DMS 273 treated with DMSO at 0.1 percent for 48 hours (cell line): ENCODE results near the gene FCN2.
"Not testable (repeated sequence)": the region's sequence is repeated elsewhere in the genome, so short reads cannot be mapped to it uniquely, and the experiment has no call there.

Experiments
- DNase-seq: peaks from one replicate; lab custom pipeline; 2025; lab: John Stamatoyannopoulos, UW

Gene FCN2

DNA sequence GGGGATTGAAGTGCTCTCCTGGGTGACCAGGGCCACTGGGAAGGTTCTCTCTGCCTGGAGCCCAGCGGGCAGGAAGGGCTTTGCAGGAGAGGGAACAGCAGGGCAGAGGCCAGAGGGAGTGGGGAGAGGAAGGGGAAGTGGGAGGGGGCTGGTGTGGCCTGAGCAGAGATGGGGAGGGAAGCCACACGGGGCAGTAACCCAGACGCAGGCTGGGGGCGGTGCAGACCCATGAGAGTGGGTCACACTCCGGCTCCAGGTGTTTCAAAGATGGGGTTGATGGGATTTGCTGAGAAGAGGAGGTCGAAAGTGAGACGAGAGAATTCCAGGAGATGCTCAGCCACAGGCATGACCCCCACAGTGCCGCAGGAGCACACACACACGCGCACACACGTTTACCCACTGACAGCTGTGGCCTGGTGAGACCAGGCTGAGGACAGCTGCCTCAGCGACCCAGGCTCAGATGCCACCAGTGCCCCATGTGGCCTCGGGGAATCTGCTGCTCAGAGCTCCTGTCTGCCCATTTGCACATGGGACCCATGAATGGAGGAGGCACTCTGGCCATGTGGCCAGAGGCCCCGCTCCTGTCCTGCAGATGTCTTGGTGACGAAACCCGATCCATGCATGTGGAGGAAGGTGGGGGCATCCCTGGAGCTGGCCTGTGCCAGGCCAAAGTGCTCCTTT is 32.7 kb upstream of the FCN2 start:
- no peak for DNase-seq

DNA sequence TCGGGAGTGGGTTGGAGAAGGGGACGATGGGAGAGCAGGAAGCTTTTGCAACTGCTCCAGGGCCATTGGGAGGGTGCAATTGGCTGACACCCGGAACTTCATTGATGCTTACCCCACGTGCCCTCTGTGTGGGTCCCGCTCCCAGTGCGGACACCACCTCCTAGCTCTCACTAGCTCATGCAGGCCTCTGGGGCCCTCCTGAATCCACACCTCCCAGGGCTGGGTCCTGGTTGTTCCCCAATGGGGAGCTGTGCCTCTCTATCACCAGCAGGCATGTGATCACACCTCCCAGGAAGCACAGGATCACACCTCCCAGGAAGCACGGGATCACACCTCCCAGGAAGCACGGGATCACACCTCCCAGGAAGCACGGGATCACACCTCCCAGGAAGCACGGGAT is 32.1 kb upstream of the FCN2 start:
- DNase-seq: no peak

DNA sequence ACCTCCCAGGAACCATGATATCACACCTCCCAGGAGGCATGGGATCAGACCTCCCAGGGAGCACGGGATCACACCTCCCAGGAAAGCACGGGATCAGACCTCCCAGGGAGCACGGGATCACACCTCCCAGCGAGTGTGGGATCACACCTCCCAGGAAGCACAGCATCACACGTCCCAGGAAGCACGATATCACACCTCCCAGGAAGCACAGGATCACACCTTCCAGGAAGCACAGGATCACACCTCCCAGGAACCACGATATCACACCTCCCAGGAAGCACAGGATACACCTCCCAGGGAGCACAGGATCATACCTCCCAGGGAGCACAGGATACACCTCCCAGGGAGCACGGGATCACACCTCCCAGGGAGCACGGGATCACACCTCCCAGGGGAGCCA is 30.0 kb upstream of the FCN2 start:
- DNase-seq: no peak

DNA sequence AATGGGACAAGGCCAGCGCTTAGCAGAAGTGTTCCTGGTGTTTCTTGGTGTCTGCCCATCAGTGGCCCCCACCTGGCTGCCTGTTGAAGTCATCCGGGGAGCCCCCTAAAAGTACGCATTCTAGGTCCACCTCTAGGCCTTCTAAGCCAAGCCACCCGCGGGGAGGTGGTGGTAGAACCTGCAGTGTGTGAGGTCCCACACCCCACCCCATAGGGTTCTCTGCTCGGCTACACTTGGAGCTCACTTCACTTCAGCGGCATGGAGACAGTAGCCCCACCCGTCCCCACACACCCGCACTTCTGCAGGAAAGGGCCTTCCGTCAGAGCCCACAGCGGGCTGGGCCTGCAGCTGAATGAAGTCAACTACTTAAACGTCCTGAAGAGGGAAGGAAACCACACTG is 29.6 kb upstream of the FCN2 start:
- no peak for DNase-seq

DNA sequence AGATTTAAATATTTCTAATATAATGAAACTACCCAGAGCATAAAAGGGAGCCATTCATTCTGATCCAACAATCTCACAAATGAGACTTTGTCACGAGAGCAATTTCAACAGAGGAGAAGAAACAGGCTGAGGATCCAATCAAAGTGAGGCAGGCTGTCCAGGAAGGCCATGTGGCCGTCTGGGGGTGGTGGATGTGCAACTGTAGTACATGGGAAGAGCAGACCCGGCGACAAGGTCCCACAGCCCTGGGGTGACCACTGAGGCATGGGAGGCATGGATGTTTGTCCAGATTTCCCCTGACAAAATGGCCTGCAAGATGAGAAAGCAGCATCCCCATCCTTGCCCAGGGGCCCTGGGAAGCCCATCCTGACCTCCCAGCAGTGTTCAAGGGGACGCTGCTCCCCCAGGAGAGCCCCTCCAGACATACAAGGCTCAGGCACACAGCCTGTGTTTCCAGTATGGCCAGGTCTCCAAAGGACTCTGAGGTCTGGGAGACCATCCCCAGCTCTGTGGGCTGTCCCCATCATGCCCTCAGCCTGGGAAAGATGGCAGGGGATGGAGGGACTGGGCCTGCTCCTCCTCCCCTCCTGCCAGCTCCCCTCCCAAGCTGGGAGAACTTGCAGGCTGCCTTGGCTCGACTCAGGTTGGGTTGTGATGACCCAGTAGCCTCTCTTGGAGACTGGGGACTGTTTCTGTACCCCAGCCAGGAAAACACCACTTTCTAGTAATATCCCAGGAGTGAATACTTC is 27.5 kb upstream of the FCN2 start:
- DNase-seq: no peak

DNA sequence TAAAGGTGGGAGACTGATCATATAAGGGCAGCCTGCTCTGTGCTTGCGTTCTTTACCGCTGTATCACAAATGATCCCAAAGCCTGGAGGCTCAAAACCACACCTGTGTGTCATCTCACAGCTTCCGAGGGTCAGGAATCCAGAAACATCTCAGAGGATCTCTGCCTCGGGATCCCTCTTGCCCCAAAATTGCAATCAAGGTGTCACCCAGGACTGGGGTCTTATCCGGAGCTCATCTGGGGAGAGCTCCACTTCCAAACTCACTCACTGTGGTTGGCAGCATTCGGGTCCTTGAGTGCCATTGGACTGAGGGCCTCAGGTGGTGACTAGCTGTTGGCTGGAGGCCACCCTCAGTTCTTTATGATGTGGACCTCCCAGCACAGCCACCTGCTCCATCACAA is 26.7 kb upstream of the FCN2 start:
- DNase-seq: no peak

DNA sequence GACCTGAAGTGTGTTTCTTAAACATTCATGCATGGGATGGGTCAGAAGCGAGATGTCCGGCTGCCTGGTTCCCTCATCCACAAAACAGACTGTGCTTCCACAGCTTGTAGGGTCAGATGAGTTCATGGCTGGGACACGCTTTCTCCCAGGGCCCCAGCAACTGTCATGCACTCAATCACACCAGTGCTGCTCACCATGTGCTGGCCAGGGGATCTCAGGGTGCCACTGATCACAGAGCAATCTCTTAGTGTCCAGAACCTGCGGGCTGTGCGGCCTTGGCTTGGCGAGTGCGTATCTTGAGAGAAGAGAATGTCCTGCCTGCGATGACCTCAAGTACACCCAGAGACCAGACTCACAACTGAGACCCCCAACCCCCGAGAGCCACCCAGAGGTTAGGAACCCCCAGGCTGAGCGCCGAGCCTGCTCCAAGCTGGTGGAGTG is 26.0 kb upstream of the FCN2 start:
- DNase-seq: no peak

DNA sequence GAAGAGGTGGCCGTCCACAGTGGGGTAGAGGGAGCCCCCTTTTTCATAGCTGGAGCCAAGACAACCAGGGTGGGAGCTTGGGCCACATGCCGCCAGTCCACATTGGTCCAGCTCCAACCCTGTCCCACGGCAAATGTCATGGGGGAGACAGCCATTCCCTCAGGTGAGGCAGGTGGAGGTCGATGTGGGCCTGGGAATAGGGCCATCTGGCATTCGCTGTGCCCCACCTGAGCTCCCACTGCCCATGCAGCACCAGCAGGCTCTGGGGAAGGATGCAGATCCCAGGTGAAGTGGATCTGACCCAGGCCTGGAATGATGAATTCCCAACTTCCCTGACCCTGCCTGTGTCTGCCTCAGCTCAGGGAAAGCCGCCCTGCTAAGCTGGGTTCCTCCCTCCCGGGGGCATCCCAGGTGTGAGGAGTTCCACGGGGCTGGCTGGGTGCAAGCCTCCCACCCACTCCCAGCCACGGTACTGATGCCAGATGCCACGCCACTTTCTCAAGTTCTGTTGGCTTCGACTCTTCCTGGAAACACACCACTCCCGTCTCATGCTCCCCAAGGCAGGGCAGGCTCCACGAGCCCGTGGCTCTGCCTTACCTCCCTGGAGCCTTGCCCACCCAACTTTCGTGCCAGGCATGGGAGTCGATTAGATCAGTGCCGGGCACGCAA is 25.2 kb upstream of the FCN2 start:
- DNase-seq: no peak

DNA sequence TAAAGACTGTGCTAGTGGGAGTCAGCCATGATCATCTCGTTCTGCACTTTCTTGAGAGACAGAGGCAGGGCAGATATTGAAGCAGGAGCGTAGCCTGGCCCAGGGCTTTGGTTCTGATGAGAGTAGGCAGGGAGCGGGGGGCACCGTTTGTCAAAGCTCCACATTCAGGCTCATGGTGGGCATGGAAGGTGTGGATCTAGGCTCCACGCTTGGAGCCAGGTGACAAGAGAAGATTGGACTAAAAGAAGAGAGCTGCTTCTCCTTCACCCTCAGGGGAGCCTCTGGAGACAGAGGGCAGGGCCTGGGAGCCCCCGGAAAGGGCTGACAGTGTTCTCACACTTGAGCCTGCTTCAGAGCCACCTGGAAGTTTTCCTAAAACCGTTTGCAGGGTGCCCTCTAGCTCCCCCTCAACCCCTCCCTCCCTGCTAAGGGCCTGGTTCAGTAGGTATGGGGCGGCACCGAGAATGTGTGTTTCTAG is 24.7 kb upstream of the FCN2 start:
- no peak for DNase-seq

DNA sequence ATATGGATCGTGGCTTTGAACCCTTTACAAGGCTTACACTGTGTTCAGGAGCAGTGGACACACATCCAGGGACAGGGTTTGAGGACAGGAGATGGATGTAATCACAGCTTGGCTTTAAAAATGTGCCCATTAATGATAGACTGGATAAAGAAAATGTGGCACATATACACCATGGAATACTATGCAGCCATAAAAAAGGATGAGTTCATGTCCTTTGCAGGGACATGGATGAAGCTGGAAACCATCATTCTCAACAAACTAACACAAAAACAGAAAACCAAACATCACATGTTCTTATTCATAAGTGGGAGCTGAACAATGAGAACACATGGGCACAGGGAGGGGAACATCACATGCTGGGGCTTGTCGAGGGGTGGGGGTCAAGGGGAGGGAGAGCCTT is 23.2 kb upstream of the FCN2 start:
- not testable (repeated sequence) for DNase-seq

DNA sequence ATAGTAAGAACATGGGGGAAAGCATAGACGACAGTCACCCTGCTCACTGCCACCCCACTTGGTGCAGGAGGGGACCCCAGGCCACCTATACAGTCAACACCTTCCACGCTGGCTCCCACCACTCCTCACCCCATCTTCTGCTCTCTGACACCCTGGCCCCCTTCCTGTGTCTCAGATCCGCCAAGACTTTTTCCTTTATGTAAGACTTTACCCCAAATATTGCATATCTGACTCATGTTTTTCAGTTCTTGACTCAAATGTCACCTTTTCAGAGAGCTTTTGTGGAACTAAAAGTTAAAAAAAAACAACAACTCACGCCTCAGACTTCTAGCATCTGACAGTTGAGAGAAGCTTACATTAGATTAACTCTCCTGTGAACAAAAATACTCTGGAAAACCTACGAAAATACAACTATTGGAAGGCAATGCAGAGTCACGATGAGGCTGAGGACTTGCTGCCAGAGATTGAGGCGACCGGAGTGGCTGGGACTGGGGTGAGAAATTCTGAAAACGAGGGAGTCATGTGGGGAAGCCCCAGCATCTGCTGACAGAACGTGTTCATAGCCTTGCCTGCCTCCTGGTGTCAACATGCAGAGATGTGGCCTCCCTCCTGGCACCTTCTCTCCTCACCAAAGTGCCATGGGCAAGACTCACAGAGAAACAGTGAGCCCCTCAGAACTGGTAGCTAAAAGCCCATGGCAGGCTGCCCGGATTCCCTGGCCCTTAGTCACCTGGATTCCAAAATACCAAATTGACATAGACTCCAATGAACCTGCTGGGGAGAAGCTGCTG is 22.4 kb upstream of the FCN2 start:
- no peak for DNase-seq

DNA sequence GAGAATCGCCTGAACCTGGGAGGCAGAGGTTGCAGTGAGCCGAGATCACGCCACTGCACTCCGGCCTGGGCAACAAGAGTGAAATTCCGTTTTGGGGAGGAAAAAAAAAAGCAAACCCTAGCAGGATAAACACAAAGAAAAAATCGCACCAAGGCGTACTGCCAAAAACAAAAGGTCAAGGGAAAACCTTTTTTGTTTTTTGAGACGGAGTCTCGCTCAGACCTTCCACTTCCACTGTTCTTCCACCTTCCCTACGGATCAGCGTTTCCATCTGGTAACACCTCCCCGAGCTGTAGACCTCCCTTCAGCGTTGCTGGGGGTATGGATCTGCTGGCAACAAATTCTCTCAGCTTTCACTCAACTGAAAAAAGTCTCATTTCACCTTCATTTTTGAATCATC is 20.1 kb upstream of the FCN2 start:
- DNase-seq: no peak

DNA sequence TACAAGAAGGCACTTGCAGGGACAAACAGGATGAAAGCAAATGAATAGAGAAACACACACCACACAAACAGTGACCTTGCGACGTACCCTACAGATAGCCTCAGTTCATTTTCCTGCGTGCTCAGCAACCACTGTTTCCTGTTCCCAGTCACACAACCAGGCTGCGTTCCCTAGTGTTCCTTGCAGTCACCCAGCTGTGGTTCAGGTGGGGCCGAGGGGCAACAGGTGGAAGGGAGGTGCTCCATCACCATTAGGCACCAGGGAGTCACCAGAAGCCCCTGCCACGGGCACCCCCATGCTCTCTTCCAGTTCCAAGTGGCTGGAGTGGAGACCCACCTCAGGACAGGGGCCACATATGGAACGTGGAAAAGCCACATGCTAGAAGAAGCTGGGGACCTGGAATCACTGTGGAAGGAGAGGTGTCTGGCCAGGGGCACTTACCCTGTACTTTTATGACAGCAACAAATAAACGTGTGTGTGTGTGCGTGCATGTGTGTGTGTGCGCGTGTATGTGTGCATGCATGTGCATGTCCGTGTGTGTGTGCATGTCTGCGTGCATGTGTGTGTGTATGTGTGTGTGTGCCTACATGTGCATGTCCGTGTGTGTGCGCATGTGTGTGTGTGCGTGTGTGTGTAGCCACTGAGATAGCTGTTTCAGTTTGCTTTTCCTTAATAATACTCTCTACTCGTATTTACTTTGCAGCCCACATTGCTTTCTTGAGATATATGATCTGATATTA is 18.8 kb upstream of the FCN2 start:
- no peak for DNase-seq

DNA sequence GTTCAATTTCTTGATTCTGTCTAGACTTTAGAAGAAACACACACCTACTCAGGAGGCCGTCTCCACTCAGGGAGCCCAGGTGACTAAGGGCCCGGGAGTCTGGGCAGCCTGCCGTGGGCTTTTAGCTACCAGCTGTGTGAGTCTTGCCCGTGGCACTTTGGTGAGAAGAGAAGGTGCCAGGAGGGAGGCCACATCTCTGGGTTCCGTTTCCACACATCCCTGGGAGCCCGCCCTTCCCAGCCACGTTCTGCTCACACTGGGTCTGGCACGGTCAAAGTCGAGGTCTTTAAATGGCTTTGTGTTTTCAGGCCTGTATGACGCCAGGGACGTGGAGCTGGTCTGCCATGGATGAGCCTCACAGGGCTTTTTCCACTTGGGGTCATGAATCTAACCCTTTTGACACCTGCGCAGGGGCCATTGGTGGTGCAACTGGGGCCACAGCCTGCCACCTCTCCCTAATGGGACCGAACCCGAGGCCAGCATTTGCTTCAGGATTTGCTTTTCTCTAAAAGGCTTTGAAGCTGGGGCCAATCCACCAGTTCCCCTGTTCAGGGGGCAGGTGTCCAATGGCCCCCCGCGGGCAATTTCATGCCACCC is 17.2 kb upstream of the FCN2 start:
- DNase-seq: peak; percentile 8

DNA sequence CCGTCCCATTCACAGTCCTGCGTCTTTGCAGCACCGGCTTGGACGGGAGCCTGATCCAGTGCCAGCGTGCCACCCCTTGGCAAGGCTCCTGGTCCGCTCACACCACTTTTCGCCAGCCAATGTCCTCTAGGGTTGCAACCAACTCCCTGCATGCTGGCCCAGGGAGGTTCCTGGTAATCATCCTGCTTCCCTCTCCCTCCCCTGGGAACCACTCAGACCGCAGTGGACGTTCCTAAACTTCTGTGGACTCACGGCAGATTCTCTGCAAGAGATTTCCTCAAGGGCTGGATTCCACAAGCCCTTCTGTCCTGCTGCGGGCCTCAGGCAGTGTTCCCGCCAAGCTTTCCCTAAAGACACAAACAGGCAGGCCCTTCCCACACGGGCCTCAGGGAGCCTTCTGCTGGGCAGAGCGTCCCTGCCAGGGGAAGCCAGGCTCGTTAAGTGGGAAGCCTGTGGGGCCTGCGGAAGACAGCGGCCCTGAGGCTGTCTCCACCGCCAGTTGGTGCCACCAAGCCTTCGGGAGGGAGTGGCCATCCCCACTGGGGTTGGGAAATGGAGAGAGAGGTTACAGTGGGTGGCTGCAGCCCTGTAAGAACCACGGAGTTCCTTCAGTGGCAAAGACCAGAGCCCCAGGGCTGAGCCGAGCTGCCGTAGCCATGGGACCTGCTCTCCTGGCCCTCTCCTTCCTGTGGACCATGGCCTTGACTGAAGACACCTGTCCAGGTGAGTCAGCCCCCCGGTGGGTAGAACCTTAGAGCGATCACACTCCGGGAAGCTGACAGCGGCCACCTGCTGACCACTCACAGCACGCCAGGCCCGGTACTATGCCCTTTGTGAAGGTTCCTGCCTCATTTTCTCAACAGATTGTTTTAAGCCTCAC is 16.4 kb upstream of the FCN2 start:
- DNase-seq: no peak

DNA sequence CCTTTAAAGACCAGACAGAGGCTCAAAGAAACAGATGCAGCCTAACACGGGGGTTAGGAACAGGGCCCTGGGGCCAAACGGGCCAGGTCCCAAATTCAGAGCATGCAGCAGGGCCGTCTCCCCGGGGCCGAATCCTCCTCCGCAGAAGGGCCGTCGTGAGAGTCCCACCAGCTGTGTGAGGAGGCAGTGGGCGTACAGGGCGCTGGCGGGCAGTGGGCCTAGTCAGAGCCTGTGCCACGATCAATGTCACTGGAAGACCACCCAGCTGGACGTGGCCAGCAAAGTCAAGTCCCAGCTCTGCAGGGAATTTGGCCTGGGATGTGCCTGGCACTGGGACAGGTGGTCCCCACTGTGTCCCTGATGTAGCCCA is 15.8 kb upstream of the FCN2 start:
- no peak for DNase-seq

DNA sequence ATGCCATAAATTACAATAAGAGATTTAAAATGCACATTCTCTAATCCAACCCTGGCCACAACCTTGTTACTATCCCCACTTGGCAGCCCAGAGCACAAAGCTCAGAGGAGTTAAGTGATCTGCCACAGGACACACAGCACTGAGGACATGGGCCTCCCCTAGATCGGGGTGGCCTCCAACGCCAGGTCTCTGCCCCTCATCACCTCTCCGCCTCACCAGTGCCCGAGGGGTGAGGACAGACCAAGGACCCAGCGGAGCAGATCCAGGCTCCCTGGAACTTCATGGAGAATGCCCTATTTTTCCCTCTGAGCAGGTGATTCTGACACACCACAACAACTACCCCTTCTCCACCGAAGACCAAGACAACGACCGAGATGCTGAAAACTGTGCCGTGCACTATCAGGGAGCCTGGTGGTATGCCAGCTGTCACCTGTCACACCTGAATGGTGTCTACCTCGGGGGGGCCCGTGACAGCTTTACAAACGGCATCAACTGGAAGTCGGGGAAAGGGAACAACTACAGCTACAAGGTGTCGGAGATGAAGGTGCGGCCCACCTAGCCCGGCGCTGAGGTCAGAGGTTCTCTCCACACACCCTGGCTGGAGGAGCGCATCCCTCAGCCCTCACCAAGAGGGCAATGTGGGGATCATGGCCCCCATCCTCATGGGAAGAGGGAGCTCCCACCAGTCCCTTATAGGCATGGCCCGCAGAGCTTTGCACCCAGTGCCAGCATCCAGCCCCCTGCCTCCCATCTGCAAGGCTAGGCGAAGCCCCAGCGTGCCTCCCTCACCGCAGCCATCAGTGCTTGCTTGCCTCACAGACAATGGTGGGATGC is 12.5 kb upstream of the FCN2 start:
- no peak for DNase-seq

DNA sequence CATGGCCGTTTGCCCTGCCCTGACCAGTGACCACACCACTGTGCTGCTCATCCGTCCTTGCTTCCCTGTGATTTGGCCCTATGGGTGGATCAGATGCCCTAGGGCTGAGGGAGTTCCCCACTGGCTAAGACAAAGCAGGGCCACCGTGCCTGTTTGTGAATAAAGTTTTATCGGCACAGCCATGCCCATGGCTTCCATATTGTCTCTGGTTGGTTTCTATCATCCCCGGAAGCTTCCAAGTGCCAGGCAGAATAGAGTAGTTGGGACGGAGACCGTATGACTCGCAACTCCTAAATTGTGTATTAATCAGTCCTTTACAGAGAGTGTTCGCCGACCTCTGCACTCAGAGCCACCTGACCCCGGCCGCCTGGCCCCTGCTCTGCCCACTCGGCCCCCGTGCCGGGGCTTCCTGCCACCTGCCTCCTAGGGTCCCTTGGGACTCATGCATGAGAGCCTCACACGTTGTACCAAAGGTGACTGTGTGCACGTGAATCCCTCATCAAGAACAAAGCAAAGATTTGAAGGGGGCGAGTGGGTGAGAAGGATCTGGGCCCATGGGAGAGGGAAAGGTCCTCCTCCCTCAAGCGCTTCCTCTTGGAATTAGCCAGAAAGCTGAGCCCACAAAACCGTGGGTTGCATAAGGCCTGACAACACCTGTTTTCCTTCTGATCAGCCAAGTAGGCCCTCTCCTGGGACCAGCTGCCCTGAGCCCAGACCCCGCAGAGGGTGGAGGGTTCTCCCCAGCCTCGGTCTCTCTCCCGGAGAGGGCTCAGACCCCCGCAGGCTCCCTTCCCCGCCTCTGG is 11.7 kb upstream of the FCN2 start:
- DNase-seq: no peak
